Measurements from ENCODE around the gene EDNRA. TPM values are rescaled to one million over a fixed set of nuclear protein-coding genes. Genes with fewer than 3 reads are reported as not detected.

The EDNRA gene
- total RNA-seq, 1 experiment from 2014 or later = 0.73 TPM

GRCh38 chr4:147570616-147571015, 89.7 kb downstream of the EDNRA start:
- H3K4me1 Mint-ChIP-seq (ENCODE audit: low read depth, unreplicated experiment) = peaks cover 7% of the 10 kb centered on the region
- H3K4me1 ChIP-seq = no peaks in the 10 kb centered on the region
- no peak for DNase-seq
- H3K9me3 Mint-ChIP-seq (ENCODE audit: unreplicated experiment) = no peaks in the 10 kb centered on the region
- CTCF ChIA-PET = interaction anchor here (0.6 to 1.0 kb wide), 2 partner anchors 52 to 297 kb away, joined by 9 to 10 read pairs; no protein-coding TSS in a partner anchor
- peaks cover 5% of the 10 kb centered on the region for H3K27me3 Mint-ChIP-seq (ENCODE audit: insufficient read depth, unreplicated experiment)
- no peaks in the 10 kb centered on the region for H3K36me3 ChIP-seq (ENCODE audit: control insufficient read depth, insufficient read depth, low read length)
- TF ChIP-seq CTCF (IDR thresholded peaks at IDR 0.05; ENCODE audit: insufficient read depth in 1 of 2, low read depth in 1 of 2, low read length in 1 of 2, severe bottlenecking in 1 of 2, unreplicated experiment in 1 of 2) = no peak
- no peak overlapping the region for H3K4me3 ChIP-seq (ENCODE audit: low read depth, low read length)
- POLR2A ChIA-PET = no interaction called here
- BruUV-seq (replicated peaks) = no TSS peak
- no peaks in the 10 kb centered on the region for H3K36me3 Mint-ChIP-seq (ENCODE audit: insufficient read depth, unreplicated experiment)
- no peaks in the 10 kb centered on the region for H3K9me3 ChIP-seq
- H3K27me3 ChIP-seq (replicated peaks; ENCODE audit: control insufficient read depth, insufficient read depth, low read length) = no peaks in the 10 kb centered on the region
- intact Hi-C loops (cut with micrococcal nuclease; ENCODE audit: unreplicated experiment) = no loop called here
- no peak overlapping the region for H3K4me3 Mint-ChIP-seq (ENCODE audit: unreplicated experiment)
- no peak overlapping the region for H3K27ac Mint-ChIP-seq (ENCODE audit: unreplicated experiment)

- CTCF ChIA-PET = interaction anchor here (0.6 to 1.0 kb wide), 2 partner anchors 52 to 297 kb away, joined by 9 to 10 read pairs; no protein-coding TSS in a partner anchor
- no peak for DNase-seq
- Mint-ChIP-seq H3K27ac (ENCODE audit: unreplicated experiment) (no peak overlapping the region), H3K27me3 (ENCODE audit: insufficient read depth, unreplicated experiment) (peaks cover 5% of the 10 kb centered on the region), H3K4me3 (ENCODE audit: unreplicated experiment) (no peak overlapping the region), H3K4me1 (ENCODE audit: low read depth, unreplicated experiment) (peaks cover 7% of the 10 kb centered on the region), H3K9me3 (ENCODE audit: unreplicated experiment) (no peaks in the 10 kb centered on the region), H3K36me3 (ENCODE audit: insufficient read depth, unreplicated experiment) (no peaks in the 10 kb centered on the region)
- H3K36me3 ChIP-seq (ENCODE audit: control insufficient read depth, insufficient read depth, low read length) = no peaks in the 10 kb centered on the region
- POLR2A ChIA-PET = no interaction called here
- H3K4me3 ChIP-seq (ENCODE audit: low read depth, low read length) = no peak overlapping the region
- TF ChIP-seq CTCF (IDR thresholded peaks at IDR 0.05; ENCODE audit: insufficient read depth in 1 of 2, low read depth in 1 of 2, low read length in 1 of 2, severe bottlenecking in 1 of 2, unreplicated experiment in 1 of 2) = no peak
- H3K9me3 ChIP-seq = no peaks in the 10 kb centered on the region
- BruUV-seq (replicated peaks) = no TSS peak
- H3K27me3 ChIP-seq (replicated peaks; ENCODE audit: control insufficient read depth, insufficient read depth, low read length) = no peaks in the 10 kb centered on the region
- intact Hi-C loops (cut with micrococcal nuclease; ENCODE audit: unreplicated experiment) = no loop called here
- H3K4me1 ChIP-seq = no peaks in the 10 kb centered on the region
These were observed 90.3 kb downstream of the EDNRA start for GRCh38 chr4:147571036-147571770.

GRCh38 chr4:147576084-147576483, 95.2 kb downstream of the EDNRA start:
- CTCF ChIA-PET = no interaction called here
- Mint-ChIP-seq H3K27me3 (ENCODE audit: insufficient read depth, unreplicated experiment) (no peaks in the 10 kb centered on the region), H3K36me3 (ENCODE audit: insufficient read depth, unreplicated experiment) (no peaks in the 10 kb centered on the region), H3K27ac (ENCODE audit: unreplicated experiment) (no peak overlapping the region), H3K4me1 (ENCODE audit: low read depth, unreplicated experiment) (no peaks in the 10 kb centered on the region), H3K9me3 (ENCODE audit: unreplicated experiment) (no peaks in the 10 kb centered on the region), H3K4me3 (ENCODE audit: unreplicated experiment) (no peak overlapping the region)
- POLR2A ChIA-PET = interaction anchor here (0.6 kb wide), 1 partner anchor 451 kb away, joined by 19 read pairs; no protein-coding TSS in a partner anchor
- DNase-seq = no peak
- Histone ChIP-seq H3K4me3 (ENCODE audit: low read depth, low read length) (no peak overlapping the region), H3K36me3 (ENCODE audit: control insufficient read depth, insufficient read depth, low read length) (no peaks in the 10 kb centered on the region), H3K9me3 (no peaks in the 10 kb centered on the region), H3K27me3 (replicated peaks; ENCODE audit: control insufficient read depth, insufficient read depth, low read length) (no peaks in the 10 kb centered on the region), H3K4me1 (no peaks in the 10 kb centered on the region)
- TF ChIP-seq CTCF (IDR thresholded peaks at IDR 0.05; ENCODE audit: insufficient read depth in 1 of 2, low read depth in 1 of 2, low read length in 1 of 2, severe bottlenecking in 1 of 2, unreplicated experiment in 1 of 2) = no peak
- intact Hi-C loops (cut with micrococcal nuclease; ENCODE audit: unreplicated experiment) = no loop called here
- no TSS peak for BruUV-seq (replicated peaks)
